Thyroid gland (tissue), 4 donors: ENCODE measurements around the gene IL17B.

ENCODE experiments used
- CTCF ChIP-seq, 6 experiments: fragments of 200-600 bp in 3 of 6; fragments of 450-650 bp in 3 of 6; sonication (generic) in 3 of 6; IDR thresholded peaks; one replicate each; pipeline ENCODE4 v1.5.1; 2016 to 2019; ENCODE audit warnings: antibody characterized with exemption in 6 of 6, mild to moderate bottlenecking in 2 of 6, inconsistent platforms in 1 of 6, moderate library complexity in 1 of 6
- POLR2A ChIP-seq, 2 donors: fragments of 450-650 bp; IDR thresholded peaks; one replicate each; pipeline ENCODE4 v1.6.1; 2017; ENCODE audit warnings: antibody characterized with exemption in 2 of 2, mild to moderate bottlenecking in 2 of 2, moderate library complexity in 1 of 2

GRCh38 chr5:149420545-149421371 is 41.7 kb upstream of the IL17B start:
- no peak for TF ChIP-seq CTCF (IDR thresholded peaks at IDR 0.05)
- TF ChIP-seq POLR2A (IDR thresholded peaks at IDR 0.05): no peak
